Adrenal gland (tissue), 5 donors: ENCODE data around the gene CPN1.

ENCODE experiments used
- POLR2A ChIP-seq, 2 donors: fragments of 450-650 bp; IDR thresholded peaks; one replicate each; pipeline ENCODE4 v1.6.1; 2017; ENCODE audit warnings: antibody characterized with exemption in 2 of 2, mild to moderate bottlenecking in 2 of 2, moderate library complexity in 1 of 2
- TF ChIP-seq, protein P1 (sequence below), 6 experiments: fragments of 450-650 bp in 4 of 6; fragments of 200-600 bp in 2 of 6; sonication (generic) in 1 of 6; IDR thresholded peaks; 1 replicate in 5 of 6; 2 replicates in 1 of 6; pipeline versions ENCODE4 v1.5.1 to v1.8.0; 2016 to 2021; ENCODE audit warnings: antibody characterized with exemption in 6 of 6, mild to moderate bottlenecking in 2 of 6, moderate library complexity in 1 of 6
- donor health status: DM: no; HTN: no; CAD: no.

- TF ChIP-seq, protein P1, sequence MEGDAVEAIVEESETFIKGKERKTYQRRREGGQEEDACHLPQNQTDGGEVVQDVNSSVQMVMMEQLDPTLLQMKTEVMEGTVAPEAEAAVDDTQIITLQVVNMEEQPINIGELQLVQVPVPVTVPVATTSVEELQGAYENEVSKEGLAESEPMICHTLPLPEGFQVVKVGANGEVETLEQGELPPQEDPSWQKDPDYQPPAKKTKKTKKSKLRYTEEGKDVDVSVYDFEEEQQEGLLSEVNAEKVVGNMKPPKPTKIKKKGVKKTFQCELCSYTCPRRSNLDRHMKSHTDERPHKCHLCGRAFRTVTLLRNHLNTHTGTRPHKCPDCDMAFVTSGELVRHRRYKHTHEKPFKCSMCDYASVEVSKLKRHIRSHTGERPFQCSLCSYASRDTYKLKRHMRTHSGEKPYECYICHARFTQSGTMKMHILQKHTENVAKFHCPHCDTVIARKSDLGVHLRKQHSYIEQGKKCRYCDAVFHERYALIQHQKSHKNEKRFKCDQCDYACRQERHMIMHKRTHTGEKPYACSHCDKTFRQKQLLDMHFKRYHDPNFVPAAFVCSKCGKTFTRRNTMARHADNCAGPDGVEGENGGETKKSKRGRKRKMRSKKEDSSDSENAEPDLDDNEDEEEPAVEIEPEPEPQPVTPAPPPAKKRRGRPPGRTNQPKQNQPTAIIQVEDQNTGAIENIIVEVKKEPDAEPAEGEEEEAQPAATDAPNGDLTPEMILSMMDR (IDR thresholded peaks at IDR 0.05) = no peak
- no peak for TF ChIP-seq POLR2A (IDR thresholded peaks at IDR 0.05)
Measured at GRCh38 chr10:100014071-100014762, 67.5 kb downstream of the CPN1 start.
